NCI-H128 (cell line): Measurements from ENCODE around the gene ARHGAP6.
"Not testable (repeated sequence)": the region's sequence is repeated elsewhere in the genome, so short reads cannot be mapped to it uniquely, and the experiment has no call there.

ENCODE experiments used
- DNase-seq: peaks from one replicate; lab custom pipeline; 2025; ENCODE audit not compliant: unreplicated experiment; lab: John Stamatoyannopoulos, UW

Gene ARHGAP6

GRCh38 chrX:11363069-11363594, 302.6 kb downstream of the ARHGAP6 start:
- no peak for DNase-seq

GRCh38 chrX:11361666-11362065, 304.1 kb downstream of the ARHGAP6 start:
- DNase-seq: not testable (repeated sequence)

GRCh38 chrX:11355944-11356343, 309.8 kb downstream of the ARHGAP6 start:
- DNase-seq: not testable (repeated sequence)

- DNase-seq: no peak
Measured at GRCh38 chrX:11355259-11355909, 310.3 kb downstream of the ARHGAP6 start.

GRCh38 chrX:11352296-11352741, 313.4 kb downstream of the ARHGAP6 start:
- DNase-seq: no peak

GRCh38 chrX:11351375-11352295, 314.1 kb downstream of the ARHGAP6 start:
- no peak for DNase-seq

- no peak for DNase-seq
Measured at GRCh38 chrX:11349661-11350337, 315.9 kb downstream of the ARHGAP6 start.

GRCh38 chrX:11349020-11349419, 316.7 kb downstream of the ARHGAP6 start:
- DNase-seq: no peak

- no peak for DNase-seq
Measured at GRCh38 chrX:11347300-11347699, 318.4 kb downstream of the ARHGAP6 start.

- no peak for DNase-seq
Measured at GRCh38 chrX:11346121-11346682, 319.5 kb downstream of the ARHGAP6 start.

- no peak for DNase-seq
Measured at GRCh38 chrX:11342673-11343072, 323.0 kb downstream of the ARHGAP6 start.

GRCh38 chrX:11341274-11342201, 324.2 kb downstream of the ARHGAP6 start:
- no peak for DNase-seq

GRCh38 chrX:11337292-11338009, 328.3 kb downstream of the ARHGAP6 start:
- DNase-seq: no peak

- DNase-seq: no peak
Measured at GRCh38 chrX:11336201-11336600, 329.5 kb downstream of the ARHGAP6 start.

GRCh38 chrX:11334165-11334564, 331.6 kb downstream of the ARHGAP6 start:
- no peak for DNase-seq

GRCh38 chrX:11331788-11332187, 333.9 kb downstream of the ARHGAP6 start:
- no peak for DNase-seq

GRCh38 chrX:11329021-11329420, 336.7 kb downstream of the ARHGAP6 start:
- no peak for DNase-seq

GRCh38 chrX:11328134-11328533, 337.6 kb downstream of the ARHGAP6 start:
- no peak for DNase-seq

- DNase-seq: no peak
Measured at GRCh38 chrX:11321986-11322385, 343.7 kb downstream of the ARHGAP6 start.
